GM18861 (cell line): ENCODE measurements around the gene SLC39A12.

Experiments used
- ATAC-seq: cut with Tn5 transposase; IDR thresholded peaks from one replicate; pipeline ENCODE4 v1.9.1; 2021; ENCODE audit not compliant: unreplicated experiment

The SLC39A12 gene

GRCh38 chr10:17961551-17962422 lies 10.1 kb downstream of the SLC39A12 start:
- no peak for ATAC-seq

- no peak for ATAC-seq
Measured at GRCh38 chr10:17963431-17963830, 11.7 kb downstream of the SLC39A12 start.

GRCh38 chr10:17965649-17966235 lies 14.0 kb downstream of the SLC39A12 start:
- ATAC-seq = no peak

- no peak for ATAC-seq
Measured at GRCh38 chr10:17974505-17974904, 22.8 kb downstream of the SLC39A12 start.

GRCh38 chr10:17980846-17981565 lies 29.3 kb downstream of the SLC39A12 start:
- no peak for ATAC-seq

DNA sequence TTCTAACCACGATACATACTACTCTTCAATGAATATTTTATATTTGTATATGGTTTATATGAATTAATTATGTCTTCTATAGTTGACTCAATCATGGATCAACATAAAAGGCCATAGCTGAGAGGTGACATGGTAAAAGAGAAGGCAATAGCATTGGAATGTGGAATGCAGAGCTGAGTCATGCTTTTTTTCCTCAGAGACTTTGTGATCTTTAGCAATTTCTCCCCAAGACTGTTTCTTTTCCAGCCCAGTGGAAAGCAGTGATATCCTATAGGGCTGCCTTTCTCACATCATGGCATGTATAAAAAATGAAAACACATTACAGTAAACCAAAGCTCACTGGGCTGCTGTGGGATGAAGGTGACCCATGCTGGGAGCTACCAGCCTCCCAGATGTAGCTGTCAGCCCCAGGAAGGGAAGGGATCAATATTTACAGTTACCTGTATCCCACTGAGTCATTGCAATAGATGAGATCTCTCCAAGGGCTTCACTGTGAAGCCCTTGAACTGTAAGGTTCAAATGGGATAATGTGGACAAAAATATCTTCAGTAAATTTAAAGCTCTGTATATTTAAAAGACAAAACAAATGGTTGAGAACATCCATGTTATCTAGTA lies 30.2 kb downstream of the SLC39A12 start:
- no peak for ATAC-seq

- peak; percentile 97 for ATAC-seq
Measured at GRCh38 chr10:17984056-17984455, 32.3 kb downstream of the SLC39A12 start.

- no peak for ATAC-seq
Measured at GRCh38 chr10:17984563-17984962, 32.8 kb downstream of the SLC39A12 start.

- ATAC-seq = peak; percentile 93
Measured at GRCh38 chr10:17989908-17990767, 38.4 kb downstream of the SLC39A12 start.

- no peak for ATAC-seq
Measured at GRCh38 chr10:17992266-17992665, 40.5 kb downstream of the SLC39A12 start.

DNA sequence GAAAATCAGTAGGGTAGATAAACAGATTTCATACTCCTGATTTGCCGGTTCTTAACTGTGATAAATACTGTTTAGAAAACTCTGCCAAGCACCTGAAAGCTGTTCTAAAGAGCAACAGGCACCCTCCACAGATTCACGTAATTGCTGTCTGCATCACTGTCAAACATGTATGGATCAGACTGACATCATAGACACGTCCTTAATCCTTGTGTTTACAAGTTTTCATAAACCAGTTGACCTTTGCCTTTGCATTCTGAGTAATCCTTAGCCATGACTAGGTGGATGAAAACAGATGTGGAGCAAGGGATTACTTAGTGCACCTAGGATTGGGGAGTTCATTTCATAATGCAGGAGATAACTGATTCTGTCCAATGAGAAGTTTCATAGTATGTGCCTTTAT lies 41.6 kb downstream of the SLC39A12 start:
- no peak for ATAC-seq

- ATAC-seq = no peak
Measured at GRCh38 chr10:18000601-18001000, 48.9 kb downstream of the SLC39A12 start.

DNA sequence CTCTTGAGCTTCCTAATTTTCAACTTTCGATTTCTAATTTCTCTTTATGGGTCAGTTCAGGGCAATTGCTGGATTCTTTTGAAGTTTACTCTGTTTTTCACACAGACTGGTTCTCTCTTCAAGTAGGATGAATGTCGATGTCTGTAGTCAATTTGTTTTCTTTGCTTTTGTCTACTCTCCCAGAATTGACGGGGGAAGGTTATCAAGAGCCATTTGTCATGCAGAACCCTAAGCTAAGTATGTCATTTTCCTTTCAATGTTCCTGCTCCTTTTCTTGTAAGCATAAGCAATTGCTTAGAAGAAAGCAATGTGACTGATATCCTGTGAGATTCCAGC lies 53.7 kb downstream of the SLC39A12 start:
- no peak for ATAC-seq

DNA sequence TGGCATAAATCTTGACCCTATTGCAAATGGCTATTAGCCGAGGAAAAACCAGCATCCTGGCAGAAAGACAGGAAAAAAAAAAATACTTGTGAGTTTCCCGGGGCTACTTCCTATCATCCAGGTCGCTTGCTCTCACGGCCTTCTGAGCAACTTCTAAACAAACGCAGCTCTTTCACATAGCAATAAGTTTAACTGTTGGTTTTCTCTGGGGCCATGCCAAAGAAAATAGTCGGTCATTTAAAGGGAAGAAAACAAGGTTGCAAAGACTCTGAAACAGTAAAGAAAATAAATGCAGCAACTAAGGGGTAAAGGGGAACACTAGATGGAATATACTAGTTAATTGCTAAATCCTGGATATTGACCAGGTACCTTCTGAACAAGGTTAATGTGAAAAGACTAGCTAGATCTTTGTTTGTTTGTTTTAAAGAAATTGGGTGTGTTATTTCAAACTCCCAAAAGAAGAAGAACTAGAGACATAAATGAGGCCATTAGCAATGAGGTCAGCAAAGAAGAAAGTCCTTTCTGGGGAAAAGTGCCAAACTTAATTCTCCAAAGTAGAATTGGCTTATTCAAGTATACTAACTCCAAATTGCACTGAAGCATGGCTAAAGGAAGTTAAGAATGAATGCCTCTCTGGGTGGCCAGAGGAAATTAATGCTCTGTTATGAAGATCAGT lies 54.2 kb downstream of the SLC39A12 start:
- no peak for ATAC-seq

DNA sequence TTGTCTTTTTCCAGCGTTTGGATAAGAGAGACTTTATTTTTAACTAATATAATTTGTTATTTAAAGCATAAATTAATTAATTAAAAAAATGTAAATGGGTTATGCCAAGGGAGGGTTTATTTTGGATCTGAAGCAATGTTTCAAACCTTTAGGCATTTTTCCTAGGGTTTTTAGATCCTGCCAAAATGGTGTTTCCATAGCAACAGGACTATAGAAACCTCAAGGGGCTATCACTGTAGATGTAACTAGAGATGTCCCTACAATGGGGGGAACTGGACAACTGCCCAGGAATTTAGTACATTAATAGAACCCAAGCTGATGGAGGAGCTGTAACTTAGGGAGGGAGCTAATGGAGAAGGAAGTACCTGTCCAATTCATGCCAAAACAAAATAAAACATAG lies 57.3 kb downstream of the SLC39A12 start:
- no peak for ATAC-seq

DNA sequence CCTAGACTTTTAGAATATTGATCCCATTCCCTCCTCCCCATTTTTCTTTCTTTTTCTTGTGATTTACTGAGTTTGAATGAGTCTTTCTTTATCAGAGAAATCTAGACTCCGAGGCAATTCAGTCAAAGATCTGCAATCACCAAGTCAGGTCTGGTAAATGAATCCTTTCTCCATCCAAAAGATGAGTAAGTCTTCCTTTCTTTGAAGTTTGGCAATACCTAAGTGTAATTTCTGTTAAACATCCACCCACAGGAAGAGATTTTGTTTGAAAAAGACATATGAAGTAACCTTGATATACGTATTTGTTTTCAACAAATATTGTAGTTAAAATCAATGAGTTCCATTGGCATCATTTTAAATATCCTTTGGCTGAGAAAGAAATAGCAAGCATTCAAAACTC lies 58.3 kb downstream of the SLC39A12 start:
- ATAC-seq = no peak

DNA sequence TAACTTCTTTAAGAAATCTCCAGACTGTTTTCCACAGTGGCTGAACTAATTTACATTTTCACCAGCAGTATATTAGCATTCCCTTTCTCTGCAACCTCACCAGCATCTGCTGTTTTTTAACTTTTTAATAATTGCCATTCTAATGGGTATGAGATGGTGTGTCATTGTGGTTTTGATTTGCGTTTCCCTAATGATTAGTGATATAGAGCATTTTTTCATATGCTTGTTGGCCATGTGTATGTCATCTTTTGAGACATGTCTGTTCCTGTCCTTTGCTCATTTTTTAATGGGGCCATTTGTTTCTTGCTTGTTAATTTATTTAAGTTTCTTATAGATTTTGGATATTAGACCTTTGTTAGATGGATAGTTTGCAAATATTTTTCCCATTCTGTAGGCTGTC lies 68.8 kb downstream of the SLC39A12 start:
- no peak for ATAC-seq

- ATAC-seq = no peak
Measured at GRCh38 chr10:18021725-18022480, 70.2 kb downstream of the SLC39A12 start.
